Thyroid gland (tissue), 4 donors: Measurements from ENCODE around the gene KRT24. TPM values are rescaled to one million over a fixed set of nuclear protein-coding genes. Genes with fewer than 3 reads are reported as not detected.

Experiments
- DNase-seq, 2 donors: peaks; one replicate each; pipeline ENCODE4 v3.0.0-alpha.2; 2019
- H3K27ac ChIP-seq, 3 donors: fragments of 200-600 bp; sonication (generic); 1 replicate in 2 of 3; 2 replicates in 1 of 3; pipeline ENCODE4 v1.5.1; 2016 to 2019; ENCODE audit warnings: mild to moderate bottlenecking in 1 of 3, moderate library complexity in 1 of 3
- H3K27me3 ChIP-seq: fragments of 200-600 bp; sonication (generic); one replicate; pipeline ENCODE4 v1.5.1; 2019
- H3K36me3 ChIP-seq, 2 donors: fragments of 200-600 bp; sonication (generic); one replicate each; pipeline ENCODE4 v1.5.1; 2016 to 2019
- H3K4me1 ChIP-seq, 2 donors: fragments of 200-600 bp; sonication (generic); one replicate each; pipeline ENCODE4 v1.5.1; 2017 to 2019
- H3K4me3 ChIP-seq, 3 donors: fragments of 200-600 bp; sonication (generic); replicated peaks in 1 of 3; 1 replicate in 2 of 3; 2 replicates in 1 of 3; pipeline ENCODE4 v1.5.1; 2016; ENCODE audit warnings: mild to moderate bottlenecking in 1 of 3
- H3K9me3 ChIP-seq: fragments of 200-600 bp; sonication (generic); one replicate; pipeline ENCODE4 v1.5.1; 2017
- CTCF ChIP-seq, 6 experiments: fragments of 200-600 bp in 3 of 6; fragments of 450-650 bp in 3 of 6; sonication (generic) in 3 of 6; IDR thresholded peaks; one replicate each; pipeline ENCODE4 v1.5.1; 2016 to 2019; ENCODE audit warnings: antibody characterized with exemption in 6 of 6, mild to moderate bottlenecking in 2 of 6, inconsistent platforms in 1 of 6, moderate library complexity in 1 of 6
- POLR2A ChIP-seq, 2 donors: fragments of 450-650 bp; IDR thresholded peaks; one replicate each; pipeline ENCODE4 v1.6.1; 2017; ENCODE audit warnings: antibody characterized with exemption in 2 of 2, mild to moderate bottlenecking in 2 of 2, moderate library complexity in 1 of 2
- WGBS, 2 donors: methylation state at CpG; one replicate each; pipeline ENCODE4 v1.1.5; 2017; 5-methylcytosine and 5-hydroxymethylcytosine counted together
- intact Hi-C: fragments of 100-400 bp; cut with DNase I; formaldehyde crosslinking; loops from one replicate; pipeline ENCODE4 v1.15.1; 2023
- total RNA-seq, 4 donors: library from RNA; depleted of rRNA; stranded (reverse); fragments of >200 nt; gene quantifications; one replicate each; pipeline ENCODE4 v1.2.3, GENCODE V29; 2016

KRT24 gene
- total RNA-seq, 4 donors from 2014 or later: not detected

GRCh38 chr17:40707745-40708144 lies 4.2 kb upstream of the KRT24 start:
- Histone ChIP-seq H3K36me3 (no peaks in the 10 kb centered on the region), H3K27me3 (no peaks in the 10 kb centered on the region), H3K4me3 (no peak overlapping the region), H3K9me3 (no peaks in the 10 kb centered on the region), H3K4me1 (peaks cover 0 to 10% of the 10 kb centered on the region in 2 donors), H3K27ac (peak overlapping the region in 2 of 3 donors; percentile 2 to 32)
- intact Hi-C loops: no loop called here
- DNase-seq: peak; percentile 21 to 29
- TF ChIP-seq POLR2A (IDR thresholded peaks at IDR 0.05) (no peak), CTCF (IDR thresholded peaks at IDR 0.05) (no peak)
- WGBS, 2 donors: 44 to 48% methylated on average over 7 of the region's 7 CpGs

- no peak for DNase-seq
- Histone ChIP-seq H3K36me3 (no peaks in the 10 kb centered on the region), H3K27ac (no peak overlapping the region), H3K4me1 (peaks cover 0 to 10% of the 10 kb centered on the region in 2 donors), H3K9me3 (no peaks in the 10 kb centered on the region), H3K4me3 (no peak overlapping the region), H3K27me3 (no peaks in the 10 kb centered on the region)
- 69 to 75% methylated on average over 4 of the region's 4 CpGs for WGBS, 2 donors
- TF ChIP-seq POLR2A (IDR thresholded peaks at IDR 0.05) (no peak), CTCF (IDR thresholded peaks at IDR 0.05) (no peak)
- intact Hi-C loops: no loop called here
Measured at GRCh38 chr17:40705584-40705983, 2.0 kb upstream of the KRT24 start.

DNA sequence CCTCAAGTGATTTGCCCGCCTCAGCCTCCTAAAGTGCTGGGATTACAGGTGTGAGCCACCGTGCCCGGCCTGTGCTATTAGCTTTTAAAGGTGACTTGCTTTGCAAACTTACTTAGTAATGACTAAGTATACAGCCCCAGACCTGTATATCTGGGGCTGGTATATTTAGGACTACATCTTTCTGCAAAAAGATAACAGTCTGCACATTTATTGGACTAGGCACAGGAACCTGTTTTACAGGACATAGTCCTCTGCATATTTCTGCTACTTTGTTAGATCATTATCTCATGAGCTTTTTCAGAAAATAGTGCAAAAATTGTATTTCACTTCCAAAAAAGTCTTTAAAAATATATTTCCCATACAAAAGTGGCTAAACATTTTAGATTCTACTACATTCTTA lies 1.3 kb downstream of the KRT24 start:
- 71 to 81% methylated on average over 3 of the region's 3 CpGs for WGBS, 2 donors
- H3K4me1 ChIP-seq: no peaks in the 10 kb centered on the region
- H3K9me3 ChIP-seq: no peaks in the 10 kb centered on the region

GRCh38 chr17:40699853-40700252 lies 3.7 kb downstream of the KRT24 start:
- no peak overlapping the region for H3K27ac ChIP-seq
- H3K4me3 ChIP-seq: no peak overlapping the region
- H3K36me3 ChIP-seq: no peaks in the 10 kb centered on the region
- DNase-seq: no peak
- intact Hi-C loops: no loop called here
- no peaks in the 10 kb centered on the region for H3K9me3 ChIP-seq
- WGBS, 2 donors: 69 to 71% methylated on average over 5 of the region's 5 CpGs
- no peaks in the 10 kb centered on the region for H3K4me1 ChIP-seq
- H3K27me3 ChIP-seq: no peaks in the 10 kb centered on the region
- TF ChIP-seq POLR2A (IDR thresholded peaks at IDR 0.05) (no peak), CTCF (IDR thresholded peaks at IDR 0.05) (no peak)

More for the DNA sequence above, 1.3 kb downstream of the KRT24 start:
- Histone ChIP-seq H3K4me3 (no peak overlapping the region), H3K27me3 (no peaks in the 10 kb centered on the region), H3K36me3 (no peaks in the 10 kb centered on the region), H3K27ac (no peak overlapping the region)
- TF ChIP-seq CTCF (IDR thresholded peaks at IDR 0.05) (no peak), POLR2A (IDR thresholded peaks at IDR 0.05) (no peak)
- no peak for DNase-seq
- intact Hi-C loops: no loop called here

DNA sequence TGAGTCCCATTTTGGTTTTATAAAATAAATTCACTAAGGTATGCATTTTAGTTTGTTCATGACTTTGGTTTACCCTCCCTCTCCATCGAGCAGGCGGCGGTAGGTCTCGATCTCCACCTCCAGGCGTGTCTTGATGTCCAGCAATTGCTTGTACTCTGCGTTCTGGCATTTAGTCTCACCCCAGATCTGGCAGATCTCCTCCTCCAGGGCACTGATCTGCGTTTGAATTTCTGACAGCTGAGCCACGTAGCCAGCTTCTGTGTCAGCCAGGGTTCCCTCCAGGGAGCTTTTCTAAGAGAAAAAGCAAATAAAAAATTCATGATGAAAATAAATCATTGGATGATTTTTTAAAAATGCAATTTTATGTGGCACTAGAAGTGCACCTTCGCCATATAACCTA lies 4.2 kb downstream of the KRT24 start:
- TF ChIP-seq POLR2A (IDR thresholded peaks at IDR 0.05) (no peak), CTCF (IDR thresholded peaks at IDR 0.05) (no peak)
- Histone ChIP-seq H3K36me3 (no peaks in the 10 kb centered on the region), H3K9me3 (no peaks in the 10 kb centered on the region), H3K4me1 (no peaks in the 10 kb centered on the region), H3K27ac (no peak overlapping the region), H3K27me3 (no peaks in the 10 kb centered on the region), H3K4me3 (no peak overlapping the region)
- DNase-seq: no peak
- intact Hi-C loops: no loop called here
- WGBS, 2 donors: 71 to 83% methylated on average over 9 of the region's 9 CpGs
